ENCODE measurements around the gene KCNAB1. TPM values are rescaled to one million over a fixed set of nuclear protein-coding genes. Genes with fewer than 3 reads are reported as not detected.
"Not testable (repeated sequence)": the region's sequence is repeated elsewhere in the genome, so short reads cannot be mapped to it uniquely, and the experiment has no call there.

Gene KCNAB1
- total and polyA plus RNA-seq, 2 of the 8 experiments (the other 6 are each of a cell fraction or from before 2014, with no cell fraction given): 0.51 to 2.3 TPM

GRCh38 chr3:156135921-156136638 is 15.7 kb downstream of the KCNAB1 start (continued):
- TF ChIP-seq, protein P1, sequence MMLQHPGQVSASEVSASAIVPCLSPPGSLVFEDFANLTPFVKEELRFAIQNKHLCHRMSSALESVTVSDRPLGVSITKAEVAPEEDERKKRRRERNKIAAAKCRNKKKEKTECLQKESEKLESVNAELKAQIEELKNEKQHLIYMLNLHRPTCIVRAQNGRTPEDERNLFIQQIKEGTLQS (IDR thresholded peaks at IDR 0.05; ENCODE audit: insufficient read depth, low read depth, low read length): no peak
- TF ChIP-seq CEBPB (IDR thresholded peaks at IDR 0.05; ENCODE audit: low read depth, low read length): no peak

- H3K4ac ChIP-seq (replicated peaks; ENCODE audit: insufficient read length, low read depth, low read length); H3K9me3 ChIP-seq (ENCODE audit: insufficient read depth in 2 of 2, low read depth in 1 of 2, low read length in 1 of 2); FAIRE-seq; H3K79me1 ChIP-seq (ENCODE audit: low read depth, low read length); H4K5ac ChIP-seq (ENCODE audit: insufficient read length, low read depth, low read length); H3K27ac ChIP-seq (ENCODE audit: low read depth, low read length); H3K4me2 ChIP-seq (ENCODE audit: insufficient read depth in 1 of 2, low read depth in 2 of 2, low read length in 2 of 2); H3K4me1 ChIP-seq (replicated peaks in 1 of 4; ENCODE audit: control insufficient read depth in 3 of 4, insufficient read depth in 4 of 4, low read length in 3 of 4); H2BK12ac ChIP-seq (ENCODE audit: low read depth, low read length); H3K79me2 ChIP-seq (ENCODE audit: control insufficient read depth in 1 of 2, insufficient read depth in 2 of 2, low read length in 2 of 2); H4K20me1 ChIP-seq (replicated peaks in 1 of 2; ENCODE audit: control insufficient read depth in 1 of 2, insufficient read depth in 2 of 2, low read length in 2 of 2); H3K36me3 ChIP-seq (ENCODE audit: control insufficient read depth in 2 of 4, insufficient read depth in 4 of 4, low read length in 3 of 4); H3K18ac ChIP-seq (ENCODE audit: extremely low read depth, low read length); H2BK15ac ChIP-seq (ENCODE audit: low read length); H4K91ac ChIP-seq (replicated peaks; ENCODE audit: insufficient read length, low read length); H2BK20ac ChIP-seq (ENCODE audit: low read length); H2AK5ac ChIP-seq (ENCODE audit: low read depth, low read length); H2AFZ ChIP-seq (ENCODE audit: low read length); H4K8ac ChIP-seq (ENCODE audit: extremely low read depth, insufficient read depth, low read length); H3K23ac ChIP-seq (ENCODE audit: insufficient read length); H2BK120ac ChIP-seq (replicated peaks; ENCODE audit: low read depth, low read length); H2BK5ac ChIP-seq (ENCODE audit: low read depth, low read length); H3K9ac ChIP-seq (replicated peaks in 1 of 4; ENCODE audit: extremely low read depth in 1 of 4, low read depth in 3 of 4, low read length in 3 of 4); H3K56ac ChIP-seq (replicated peaks; ENCODE audit: insufficient read length, low read depth, low read length); H3K14ac ChIP-seq (ENCODE audit: insufficient read length); DNase-seq (ENCODE audit: low read depth in 1 of 2, low spot score in 2 of 2); H3K23me2 ChIP-seq (ENCODE audit: low read depth, low read length); H3K4me3 ChIP-seq (ENCODE audit: extremely low read depth in 1 of 4, insufficient read depth in 2 of 4, low read depth in 3 of 4, low read length in 4 of 4); H3K27me3 ChIP-seq (replicated peaks in 1 of 4; ENCODE audit: control insufficient read depth in 3 of 4, extremely low read depth in 1 of 4, insufficient read depth in 3 of 4, low read length in 3 of 4): not testable (repeated sequence)
- WGBS, 2 experiments (ENCODE audit: extremely low coverage in 1 of 2, insufficient coverage in 1 of 2, insufficient read length in 1 of 2, insufficient replicate concordance in 2 of 2, low coverage in 1 of 2, low lambda C conversion rate in 2 of 2, missing lambda C conversion rate in 1 of 2): 88% methylated on average over 6 of the region's 8 CpGs; no CpG with 5 or more reads in 1 of the 2 experiments
- CTCF ChIA-PET (ENCODE audit: partially characterized antibody): interaction anchor here (1.0 to 7.6 kb wide), 8 partner anchors 10 to 378 kb away, joined by 3 to 53 read pairs (median 4); no protein-coding TSS in a partner anchor
- POLR2A ChIA-PET (ENCODE audit: partially characterized antibody): interaction anchor here (1.4 kb wide), 1 partner anchor 12 kb away, joined by 3 read pairs; no protein-coding TSS in a partner anchor
These were observed 17.0 kb downstream of the KCNAB1 start for GRCh38 chr3:156137397-156137796.

All from H1 (cell line).